Kidney glomerular epithelial cell (primary cell): ENCODE measurements around the gene DTX1.
"Not testable (repeated sequence)": the region's sequence is repeated elsewhere in the genome, so short reads cannot be mapped to it uniquely, and the experiment has no call there.

Experiments
- DNase-seq: peaks from one replicate; lab custom pipeline; 2025; lab: John Stamatoyannopoulos, UW

The DTX1 gene

GRCh38 chr12:113115455-113116126 is 59.1 kb downstream of the DTX1 start:
- DNase-seq: no peak

DNA sequence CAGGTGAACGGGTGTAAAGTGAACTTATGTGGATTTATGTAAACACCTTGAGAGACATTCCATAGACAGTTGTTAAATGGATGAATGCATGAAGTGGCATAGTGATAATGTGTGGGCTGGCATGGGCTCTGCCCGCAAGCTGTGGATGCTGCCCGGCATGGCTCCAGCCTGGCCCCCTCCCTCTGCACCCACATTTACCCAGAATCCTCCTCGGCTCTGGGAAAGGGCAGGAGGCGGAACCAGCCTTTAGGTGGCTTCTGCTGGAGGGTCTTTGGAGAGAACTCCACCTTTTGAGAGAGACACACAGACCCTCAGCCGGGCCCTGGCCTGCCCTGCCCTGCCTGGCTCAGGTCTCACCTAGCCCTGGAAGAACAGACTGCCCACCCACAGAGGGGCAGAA is 60.3 kb downstream of the DTX1 start:
- DNase-seq: no peak

DNA sequence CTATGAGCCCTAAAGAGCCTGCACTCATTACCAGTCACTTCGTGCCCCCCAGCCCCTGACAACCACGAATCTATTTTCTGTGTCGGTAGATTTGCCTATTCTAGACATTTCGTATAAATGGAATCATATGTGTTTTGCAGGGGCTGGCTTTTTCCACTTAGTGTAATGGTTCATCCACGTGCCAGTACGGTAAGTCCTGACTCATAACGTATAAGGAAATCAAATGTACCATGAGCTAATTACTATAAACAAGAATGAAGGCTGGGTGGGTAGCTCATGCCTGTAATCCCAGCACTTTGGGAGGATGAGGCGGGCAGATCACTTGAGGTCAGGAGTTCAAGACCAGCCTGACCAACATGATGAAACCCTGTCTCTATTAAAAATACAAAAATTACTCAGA is 61.2 kb downstream of the DTX1 start:
- not testable (repeated sequence) for DNase-seq

DNA sequence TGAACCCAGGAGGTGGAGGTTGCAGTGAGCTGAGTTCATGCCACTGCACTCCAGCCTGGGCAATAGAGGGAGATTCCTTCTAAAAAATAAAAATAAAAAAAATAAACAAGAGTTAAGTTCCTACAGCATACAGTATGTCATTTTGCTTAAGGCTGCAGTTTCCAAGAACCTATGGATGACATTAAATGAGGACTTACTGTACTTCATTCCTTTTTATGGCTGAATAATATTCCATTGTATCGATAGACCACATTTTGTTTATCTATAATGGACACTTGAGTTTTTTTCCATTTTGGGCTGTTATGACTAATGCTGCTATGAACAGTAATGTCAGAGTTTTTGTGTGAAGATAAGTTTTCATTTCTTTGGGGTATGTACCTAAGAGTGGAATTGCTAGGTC is 61.6 kb downstream of the DTX1 start:
- DNase-seq: no peak

GRCh38 chr12:113119980-113120669 is 63.6 kb downstream of the DTX1 start:
- DNase-seq: no peak

DNA sequence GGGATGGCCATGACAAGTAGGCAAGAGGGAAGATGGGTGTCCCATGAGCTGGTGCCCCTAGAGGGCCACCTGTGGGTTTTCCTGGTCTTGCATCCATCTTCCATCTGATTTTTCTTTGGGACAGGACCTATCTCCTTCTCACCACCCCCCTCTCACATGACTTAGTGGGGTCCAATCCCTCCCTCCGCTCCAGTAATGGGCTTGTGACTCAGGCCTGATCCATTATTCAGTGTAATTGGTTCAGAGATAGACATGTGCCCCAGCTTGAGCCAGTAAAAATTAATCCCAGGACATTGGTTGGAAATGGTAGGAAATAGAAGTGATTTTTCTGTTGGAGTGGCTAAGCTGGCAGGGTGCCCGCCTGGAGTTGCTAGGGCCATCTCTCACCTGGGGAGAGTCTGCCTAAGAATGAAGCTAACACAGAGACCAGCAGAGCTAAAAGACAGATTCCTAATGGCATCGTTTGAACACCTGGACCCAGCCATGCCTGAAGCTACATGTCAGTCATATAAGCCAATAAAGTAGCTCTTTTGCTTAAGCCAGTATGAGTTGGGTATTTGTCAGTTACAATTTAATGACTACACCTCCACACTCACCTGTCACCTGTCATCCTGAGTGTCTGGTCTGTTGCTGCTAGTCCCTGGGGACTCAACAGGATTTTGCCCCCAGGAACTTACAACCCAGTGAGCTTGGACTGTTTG is 64.3 kb downstream of the DTX1 start:
- DNase-seq: no peak

GRCh38 chr12:113127791-113128199 is 71.3 kb downstream of the DTX1 start:
- DNase-seq: no peak

DNA sequence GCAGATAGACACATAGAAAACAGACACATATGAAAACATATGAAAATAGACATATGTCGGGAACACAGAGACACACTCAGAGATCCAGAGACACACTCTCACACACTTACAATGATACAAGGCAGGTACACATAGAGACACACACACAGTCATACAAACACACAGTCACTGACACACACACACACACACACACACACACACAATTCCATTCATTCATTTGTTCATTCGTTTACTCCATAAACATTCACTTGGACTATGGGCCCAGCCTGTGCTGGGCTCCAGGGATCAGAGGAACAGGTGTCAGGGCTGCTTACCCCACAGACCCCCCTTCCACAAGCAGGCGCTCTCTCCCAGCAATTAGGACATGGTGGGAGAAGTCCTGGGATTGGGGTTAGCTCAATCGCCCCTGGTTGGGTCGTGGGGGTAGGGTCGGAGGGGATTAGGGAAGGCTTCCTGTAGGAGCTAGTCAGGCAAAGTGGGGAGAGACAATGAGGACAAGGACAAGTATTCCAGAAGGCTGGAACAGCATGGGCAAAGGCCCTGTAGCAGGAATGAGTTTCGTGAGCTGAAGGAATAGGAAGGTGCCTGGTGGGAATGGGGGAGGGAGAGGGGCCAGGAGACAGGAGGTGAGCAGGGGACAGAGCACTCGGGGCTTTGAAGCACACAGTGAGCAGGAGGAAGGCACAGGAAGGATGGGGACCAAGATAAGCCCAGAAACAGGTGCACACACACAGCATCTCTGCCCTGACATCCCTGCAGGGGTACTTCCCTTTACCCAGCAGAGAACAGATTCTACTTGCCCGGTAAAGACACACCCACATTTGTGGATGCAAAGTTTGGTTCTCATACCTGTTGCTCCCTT is 72.5 kb downstream of the DTX1 start:
- DNase-seq: no peak

- DNase-seq: no peak
Measured at GRCh38 chr12:113129664-113130456, 73.3 kb downstream of the DTX1 start.

GRCh38 chr12:113130457-113131135 is 74.1 kb downstream of the DTX1 start:
- DNase-seq: peak; percentile 78

DNA sequence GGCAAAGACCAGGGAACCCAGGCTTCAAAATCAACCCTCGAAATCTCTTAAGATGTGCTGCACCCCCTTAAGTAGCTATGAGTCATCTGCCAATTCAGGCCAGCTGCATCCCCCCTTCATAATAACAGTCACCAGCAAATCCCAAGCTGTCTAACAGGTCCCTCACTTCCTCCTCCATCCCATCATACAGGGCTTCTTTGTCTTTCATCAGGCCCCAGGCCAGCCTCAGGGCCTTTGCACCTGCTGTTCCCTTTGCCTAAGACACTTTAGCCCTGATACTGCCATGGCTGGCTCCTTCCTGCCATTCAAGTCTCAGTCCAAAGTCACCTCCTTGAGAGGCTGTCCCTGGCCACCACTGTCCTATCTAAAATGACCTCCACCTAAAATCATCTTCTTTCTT is 75.0 kb downstream of the DTX1 start:
- no peak for DNase-seq

DNA sequence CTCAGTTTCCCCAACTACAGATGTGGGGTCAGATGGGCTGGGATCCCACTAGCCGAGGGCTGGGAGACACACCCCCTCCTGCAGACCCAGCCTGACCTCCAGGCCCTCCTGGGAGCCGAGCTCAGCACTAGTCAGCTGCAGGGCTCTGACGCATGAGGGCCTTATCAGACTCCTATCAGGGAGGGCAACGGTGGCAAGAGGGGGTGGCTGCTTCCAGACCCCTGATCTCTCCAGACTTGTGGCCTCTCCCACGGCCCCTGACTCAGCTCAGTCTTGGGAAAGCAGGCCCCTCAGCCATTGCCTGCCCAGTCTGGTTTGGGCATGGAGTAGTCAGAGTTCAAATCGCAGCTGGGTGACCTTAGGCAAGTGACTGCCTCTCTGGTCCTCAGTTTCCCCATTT is 76.5 kb downstream of the DTX1 start:
- DNase-seq: no peak

DNA sequence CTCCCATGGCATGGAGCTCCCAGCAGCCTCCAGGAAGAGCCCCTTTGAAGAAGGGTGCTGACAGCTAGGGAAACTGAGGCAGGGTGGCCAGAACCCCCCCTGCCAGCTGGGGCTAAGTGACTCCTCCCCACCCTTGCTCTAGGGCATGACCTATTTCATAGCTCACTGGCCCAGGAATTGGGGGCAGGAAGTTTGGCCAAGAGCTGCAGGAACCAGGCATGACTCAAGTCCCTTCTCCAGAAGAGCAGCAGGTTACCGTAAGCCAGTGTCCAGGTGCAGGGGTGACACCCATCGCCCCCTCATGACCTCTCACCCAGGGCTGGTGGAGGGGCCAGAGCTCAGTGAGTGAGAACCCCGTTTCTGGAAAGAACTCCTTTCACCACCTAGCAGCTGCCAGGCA is 77.1 kb downstream of the DTX1 start:
- DNase-seq: no peak

DNA sequence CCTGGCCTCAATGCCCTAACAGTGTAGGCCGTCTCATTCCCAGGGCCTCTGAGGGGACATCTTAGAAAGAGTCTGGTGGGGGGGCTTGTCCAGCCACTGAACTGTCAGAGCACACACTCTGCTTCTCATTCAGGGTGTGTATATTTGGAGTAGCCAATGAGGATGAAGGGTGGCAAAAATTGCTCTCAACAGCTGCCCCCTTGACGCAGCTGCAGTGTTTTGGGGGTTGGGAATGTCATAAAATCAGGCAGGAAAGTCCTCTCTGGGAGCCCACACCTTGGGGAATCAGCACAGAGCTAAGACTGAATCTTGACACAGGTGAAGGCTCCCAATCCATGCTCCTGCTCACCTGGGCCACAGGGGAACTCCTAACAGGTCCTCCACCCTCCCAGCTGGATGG is 77.5 kb downstream of the DTX1 start:
- DNase-seq: no peak

- DNase-seq: no peak
Measured at GRCh38 chr12:113134521-113134951, 78.0 kb downstream of the DTX1 start.

- DNase-seq: peak; percentile 67
Measured at GRCh38 chr12:113135178-113136127, 78.9 kb downstream of the DTX1 start, which contains the start of gene RASAL1. Gene RASAL1, minus strand, starts transcription at chr12:113135761. Its CDS starts 299 bp downstream, at chr12:113135462.

- peak; percentile 59 for DNase-seq
Measured at GRCh38 chr12:113136128-113136989, 79.8 kb downstream of the DTX1 start.

GRCh38 chr12:113136990-113137511 is 80.5 kb downstream of the DTX1 start:
- no peak for DNase-seq
